Muscle layer of duodenum (tissue), 2 donors: ENCODE measurements around the gene PPP1R14B.

ENCODE experiments used
- H3K27ac ChIP-seq: one replicate; pipeline ENCODE4 v1.7.0; 2013; ENCODE audit warnings: mild to moderate bottlenecking, low read length
- H3K27me3 ChIP-seq: one replicate; pipeline ENCODE4 v1.7.0; 2013; ENCODE audit warnings: low read depth, mild to moderate bottlenecking, control low read depth, low read length
- H3K36me3 ChIP-seq, 2 donors: one replicate each; pipeline ENCODE4 v1.7.0; 2013; ENCODE audit warnings: low read length in 2 of 2, control low read depth in 1 of 2, mild to moderate bottlenecking in 1 of 2; ENCODE audit not compliant: insufficient read depth in 2 of 2, control insufficient read depth in 1 of 2
- H3K4me1 ChIP-seq, 2 donors: one replicate each; pipeline ENCODE4 v1.7.0; 2013; ENCODE audit warnings: low read length in 2 of 2, mild to moderate bottlenecking in 2 of 2, control low read depth in 1 of 2, moderate library complexity in 1 of 2; ENCODE audit not compliant: insufficient read depth in 2 of 2, control insufficient read depth in 1 of 2
- H3K4me3 ChIP-seq, 2 donors: one replicate each; pipeline ENCODE4 v1.7.0; 2013; ENCODE audit warnings: low read length in 2 of 2, low read depth in 1 of 2, mild to moderate bottlenecking in 1 of 2
- H3K9me3 ChIP-seq, 2 donors: one replicate each; pipeline ENCODE4 v1.7.0; 2013; ENCODE audit warnings: low read length in 2 of 2, control low read depth in 1 of 2, mild to moderate bottlenecking in 1 of 2; ENCODE audit not compliant: control insufficient read depth in 1 of 2
- donor health status: healthy.

PPP1R14B gene

DNA sequence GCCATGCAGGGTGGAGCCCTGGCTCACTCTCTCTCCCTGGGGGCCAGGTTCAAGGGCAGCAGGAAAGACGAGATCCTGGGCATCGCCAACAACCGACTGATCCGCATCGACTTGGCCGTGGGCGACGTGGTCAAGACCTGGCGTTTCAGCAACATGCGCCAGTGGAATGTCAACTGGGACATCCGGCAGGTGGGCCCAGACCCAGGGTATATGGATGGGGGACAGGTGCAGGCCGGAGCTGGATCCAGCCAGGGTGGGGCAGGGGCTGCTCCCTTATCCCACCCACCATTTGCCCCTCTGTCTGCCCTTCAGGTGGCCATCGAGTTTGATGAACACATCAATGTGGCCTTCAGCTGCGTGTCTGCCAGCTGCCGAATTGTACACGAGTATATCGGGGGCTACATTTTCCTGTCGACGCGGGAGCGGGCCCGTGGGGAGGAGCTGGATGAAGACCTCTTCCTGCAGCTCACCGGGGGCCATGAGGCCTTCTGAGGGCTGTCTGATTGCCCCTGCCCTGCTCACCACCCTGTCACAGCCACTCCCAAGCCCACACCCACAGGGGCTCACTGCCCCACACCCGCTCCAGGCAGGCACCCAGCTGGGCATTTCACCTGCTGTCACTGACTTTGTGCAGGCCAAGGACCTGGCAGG is 23.6 kb downstream of the PPP1R14B start:
- Histone ChIP-seq H3K27ac (no peak overlapping the region), H3K4me3 (no peak overlapping the region), H3K4me1 (peaks cover 0 to 22% of the 10 kb centered on the region in 2 donors)

DNA sequence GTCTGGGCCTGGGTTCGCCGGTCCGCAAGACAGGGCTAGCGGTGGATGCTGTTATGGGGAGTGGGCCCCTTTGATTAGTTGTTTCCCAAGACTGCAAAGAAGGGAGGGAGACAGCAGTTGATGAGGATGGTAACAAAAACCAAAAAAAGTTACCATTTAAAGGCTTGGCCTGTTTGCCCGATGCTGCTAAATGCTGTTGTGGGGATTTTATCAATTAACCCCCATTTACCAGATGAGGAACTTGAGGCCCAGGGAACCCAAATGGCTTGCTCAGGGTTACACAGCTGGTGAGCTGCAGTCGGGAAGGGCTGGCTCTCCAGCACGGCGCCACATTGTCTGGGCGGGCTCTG is 24.1 kb downstream of the PPP1R14B start:
- H3K27ac ChIP-seq = no peak overlapping the region

More for the DNA sequence above, 23.6 kb downstream of the PPP1R14B start:
- no peaks in the 10 kb centered on the region for H3K9me3 ChIP-seq
- H3K27me3 ChIP-seq = no peaks in the 10 kb centered on the region
- peaks cover 3 to 16% of the 10 kb centered on the region in 2 donors for H3K36me3 ChIP-seq

DNA sequence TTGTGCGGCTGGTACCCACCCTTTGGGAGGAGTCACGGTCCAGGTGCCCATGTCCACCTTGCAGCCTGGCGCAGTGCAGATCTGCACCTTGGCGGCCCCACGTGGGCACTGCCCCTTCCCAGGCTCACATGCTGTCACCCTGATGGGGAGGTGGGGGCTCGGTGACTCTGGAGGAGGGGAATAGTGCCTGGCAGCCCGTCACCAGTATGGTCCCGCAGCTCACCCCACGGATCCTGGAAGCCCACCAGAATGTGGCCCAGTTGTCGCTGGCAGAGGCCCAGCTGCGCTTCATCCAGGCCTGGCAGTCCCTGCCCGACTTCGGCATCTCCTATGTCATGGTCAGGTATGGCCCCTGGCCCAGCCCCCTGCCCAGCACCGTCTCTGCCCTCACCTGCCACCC is 25.9 kb downstream of the PPP1R14B start:
- H3K36me3 ChIP-seq = peaks cover 3 to 16% of the 10 kb centered on the region in 2 donors
- H3K4me1 ChIP-seq = peaks cover 0 to 8% of the 10 kb centered on the region in 2 donors
- H3K9me3 ChIP-seq = no peaks in the 10 kb centered on the region
- no peak overlapping the region for H3K27ac ChIP-seq
- H3K27me3 ChIP-seq = no peaks in the 10 kb centered on the region
- H3K4me3 ChIP-seq = no peak overlapping the region

More for the DNA sequence above, 24.1 kb downstream of the PPP1R14B start:
- Histone ChIP-seq H3K4me1 (peaks cover 0 to 20% of the 10 kb centered on the region in 2 donors), H3K36me3 (peaks cover 3 to 16% of the 10 kb centered on the region in 2 donors), H3K9me3 (no peaks in the 10 kb centered on the region), H3K4me3 (no peak overlapping the region), H3K27me3 (no peaks in the 10 kb centered on the region)

DNA sequence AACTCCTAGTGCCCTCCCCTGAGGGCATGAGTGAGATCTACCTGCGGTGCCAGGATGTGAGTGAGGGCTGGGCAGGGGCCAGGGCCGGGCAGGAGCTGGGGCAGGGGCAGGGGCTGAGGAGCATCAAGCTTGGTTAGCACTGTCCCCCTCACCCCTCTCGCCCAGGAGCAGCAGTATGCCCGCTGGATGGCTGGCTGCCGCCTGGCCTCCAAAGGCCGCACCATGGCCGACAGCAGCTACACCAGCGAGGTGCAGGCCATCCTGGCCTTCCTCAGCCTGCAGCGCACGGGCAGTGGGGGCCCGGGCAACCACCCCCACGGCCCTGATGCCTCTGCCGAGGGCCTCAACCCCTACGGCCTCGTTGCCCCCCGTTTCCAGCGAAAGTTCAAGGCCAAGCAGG is 26.5 kb downstream of the PPP1R14B start:
- Histone ChIP-seq H3K9me3 (no peaks in the 10 kb centered on the region), H3K27ac (no peak overlapping the region), H3K4me3 (no peak overlapping the region), H3K4me1 (peaks cover 0 to 4% of the 10 kb centered on the region in 2 donors), H3K27me3 (no peaks in the 10 kb centered on the region), H3K36me3 (peaks cover 3 to 16% of the 10 kb centered on the region in 2 donors)

DNA sequence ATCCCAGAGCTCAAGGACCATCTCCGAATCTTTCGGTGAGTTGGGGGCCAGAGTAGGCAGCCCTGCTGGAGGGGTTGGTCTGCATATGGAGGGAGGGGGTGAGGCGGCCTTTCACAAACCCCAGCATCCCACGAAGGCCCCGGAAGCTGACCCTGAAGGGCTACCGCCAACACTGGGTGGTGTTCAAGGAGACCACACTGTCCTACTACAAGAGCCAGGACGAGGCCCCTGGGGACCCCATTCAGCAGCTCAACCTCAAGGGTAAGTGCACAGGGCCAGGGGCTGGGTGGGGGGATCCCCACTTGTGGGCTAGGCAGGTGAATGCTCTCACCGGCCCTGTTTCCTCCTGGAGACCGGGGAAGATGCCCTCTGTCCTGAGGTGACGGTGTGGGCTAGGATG is 27.0 kb downstream of the PPP1R14B start:
- Histone ChIP-seq H3K27me3 (no peaks in the 10 kb centered on the region), H3K9me3 (no peaks in the 10 kb centered on the region), H3K4me3 (no peak overlapping the region), H3K36me3 (peaks cover 3 to 16% of the 10 kb centered on the region in 2 donors), H3K27ac (no peak overlapping the region), H3K4me1 (no peaks in the 10 kb centered on the region)

DNA sequence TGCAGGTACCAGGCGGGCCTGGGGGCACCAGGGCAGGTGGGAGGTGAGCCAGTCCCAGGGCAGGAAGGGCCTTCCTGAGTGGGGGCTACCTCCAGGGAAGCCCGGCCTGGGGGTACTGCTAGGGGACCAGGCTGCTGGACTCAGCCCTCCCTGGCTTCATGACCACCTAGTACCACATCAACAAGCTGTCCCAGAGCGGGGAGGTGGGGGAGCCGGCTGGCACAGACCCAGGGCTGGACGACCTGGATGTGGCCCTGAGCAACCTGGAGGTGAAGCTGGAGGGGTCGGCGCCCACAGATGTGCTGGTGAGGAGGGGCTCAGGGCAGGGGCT is 27.4 kb downstream of the PPP1R14B start:
- Histone ChIP-seq H3K9me3 (no peaks in the 10 kb centered on the region), H3K27me3 (no peaks in the 10 kb centered on the region), H3K27ac (no peak overlapping the region), H3K4me3 (no peak overlapping the region), H3K36me3 (peaks cover 3 to 16% of the 10 kb centered on the region in 2 donors), H3K4me1 (no peaks in the 10 kb centered on the region)

DNA sequence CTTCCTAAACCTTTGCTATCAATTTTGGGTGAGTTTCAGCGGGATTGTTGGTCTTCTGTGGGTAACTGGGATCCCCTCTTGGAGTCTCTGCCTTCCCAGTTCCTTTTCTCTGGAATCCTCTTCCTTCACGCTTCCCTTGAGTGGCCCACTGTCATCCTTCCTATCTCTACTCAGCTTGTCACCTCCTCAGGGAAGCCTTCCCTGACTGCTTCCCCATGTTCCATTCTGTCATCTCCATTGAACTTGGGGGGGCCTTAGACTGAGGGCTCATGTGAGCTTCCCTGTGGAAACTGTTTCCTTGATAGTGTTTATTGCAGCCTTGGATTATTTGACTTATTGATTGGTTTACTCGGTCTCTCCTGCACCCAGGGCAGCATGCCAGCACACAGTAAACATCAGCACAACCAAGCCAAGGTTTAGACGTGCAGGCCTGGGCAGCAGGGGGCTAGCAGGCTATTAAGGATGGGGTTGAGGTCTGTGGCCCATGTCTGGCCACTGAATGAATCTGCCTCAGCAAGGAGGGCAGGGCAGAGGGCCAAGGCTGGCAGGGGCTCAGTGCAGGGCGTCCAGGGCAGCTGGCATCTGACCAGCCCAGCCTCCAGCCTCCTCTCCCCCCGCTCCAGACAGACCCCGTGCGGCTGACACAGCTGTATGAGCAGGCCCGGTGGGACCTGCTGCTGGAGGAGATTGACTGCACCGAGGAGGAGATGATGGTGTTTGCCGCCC is 28.0 kb downstream of the PPP1R14B start:
- no peaks in the 10 kb centered on the region for H3K4me1 ChIP-seq
- H3K36me3 ChIP-seq = peaks cover 3 to 16% of the 10 kb centered on the region in 2 donors
- no peak overlapping the region for H3K27ac ChIP-seq
- no peaks in the 10 kb centered on the region for H3K9me3 ChIP-seq
- no peaks in the 10 kb centered on the region for H3K27me3 ChIP-seq
- H3K4me3 ChIP-seq = no peak overlapping the region

DNA sequence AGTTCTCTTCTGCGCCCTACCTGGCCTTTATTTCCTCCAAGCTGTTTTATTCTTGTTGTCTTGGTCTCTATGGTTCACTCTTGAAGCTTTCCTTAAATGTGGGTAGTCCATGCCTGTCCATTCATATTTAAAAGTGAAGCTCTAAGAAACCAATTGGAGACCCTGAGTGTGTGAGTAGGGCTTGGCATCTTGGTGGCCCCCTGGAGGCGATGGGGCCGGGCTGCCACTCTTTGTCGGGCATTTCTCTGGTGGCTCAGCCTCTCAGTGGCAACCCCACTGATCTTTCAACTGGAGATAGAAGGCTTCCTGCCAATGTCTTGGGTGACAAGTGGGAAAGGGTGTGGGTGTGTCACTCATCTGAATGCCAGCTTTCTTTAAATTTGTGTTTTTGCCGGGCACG is 29.9 kb downstream of the PPP1R14B start:
- H3K4me3 ChIP-seq = no peak overlapping the region
- no peak overlapping the region for H3K27ac ChIP-seq
- no peaks in the 10 kb centered on the region for H3K9me3 ChIP-seq
- H3K36me3 ChIP-seq = peaks cover 3 to 16% of the 10 kb centered on the region in 2 donors
- no peaks in the 10 kb centered on the region for H3K27me3 ChIP-seq
- H3K4me1 ChIP-seq = no peaks in the 10 kb centered on the region

DNA sequence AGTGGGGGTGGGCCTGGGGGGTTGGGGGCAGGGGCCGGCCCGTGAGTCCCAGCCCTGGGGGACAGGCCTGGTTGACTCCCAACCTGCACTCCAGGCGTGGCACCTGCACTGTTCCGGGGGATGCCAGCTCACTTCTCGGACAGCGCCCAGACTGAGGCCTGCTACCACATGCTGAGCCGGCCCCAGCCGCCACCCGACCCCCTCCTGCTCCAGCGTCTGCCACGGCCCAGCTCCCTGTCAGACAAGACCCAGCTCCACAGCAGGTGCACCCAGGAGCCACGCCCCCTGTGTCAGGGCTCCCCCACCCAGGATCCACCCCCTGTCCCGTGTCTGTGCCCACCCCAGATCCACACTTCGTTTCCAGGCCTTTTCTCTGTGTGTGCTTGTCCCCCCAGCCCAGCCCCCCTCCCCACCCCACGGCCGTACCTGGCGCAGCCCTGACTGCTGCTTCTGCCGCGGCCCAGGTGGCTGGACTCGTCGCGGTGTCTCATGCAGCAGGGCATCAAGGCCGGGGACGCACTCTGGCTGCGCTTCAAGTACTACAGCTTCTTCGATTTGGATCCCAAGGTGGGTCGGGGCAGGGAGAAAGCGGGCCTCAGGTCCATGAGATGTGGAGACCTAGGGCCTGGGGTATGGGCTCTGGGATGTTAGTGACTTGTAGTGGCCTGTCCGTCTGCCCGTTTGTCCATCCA is 35.4 kb downstream of the PPP1R14B start:
- H3K36me3 ChIP-seq = peaks cover 0 to 8% of the 10 kb centered on the region in 2 donors
- no peaks in the 10 kb centered on the region for H3K27me3 ChIP-seq
- H3K4me3 ChIP-seq = no peak overlapping the region
- H3K4me1 ChIP-seq = peaks cover 0 to 5% of the 10 kb centered on the region in 2 donors
- no peaks in the 10 kb centered on the region for H3K9me3 ChIP-seq
- H3K27ac ChIP-seq = no peak overlapping the region

DNA sequence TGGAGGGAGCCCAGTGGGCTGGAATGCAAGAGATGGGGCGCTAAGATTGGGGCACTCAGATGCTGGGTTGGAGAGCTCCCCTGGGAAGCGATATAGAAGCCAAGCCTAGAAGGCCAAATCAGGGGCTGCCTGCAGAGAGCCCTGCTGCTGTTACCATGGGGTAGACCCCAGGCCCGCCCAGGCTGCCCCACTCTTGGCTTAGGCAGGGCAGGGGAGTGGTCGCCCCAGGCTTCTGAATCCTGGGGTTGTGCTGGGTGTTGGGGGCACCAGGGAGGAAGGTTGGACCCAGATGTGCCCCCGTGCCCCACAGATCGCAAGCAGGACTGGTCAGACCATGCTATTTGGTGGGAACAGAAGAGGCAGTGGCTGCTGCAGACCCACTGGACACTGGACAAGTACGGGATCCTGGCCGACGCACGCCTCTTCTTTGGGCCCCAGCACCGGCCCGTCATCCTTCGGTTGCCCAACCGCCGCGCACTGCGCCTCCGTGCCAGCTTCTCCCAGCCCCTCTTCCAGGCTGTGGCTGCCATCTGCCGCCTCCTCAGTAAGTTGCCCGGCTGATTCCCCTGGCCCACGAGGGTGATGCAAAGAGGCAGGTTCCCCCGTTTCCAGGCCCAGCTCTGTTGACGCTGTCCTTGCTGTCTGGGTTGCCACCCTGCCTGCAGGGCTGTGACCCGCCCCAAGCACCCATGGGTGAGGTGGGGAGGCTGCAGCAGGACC is 36.3 kb downstream of the PPP1R14B start:
- Histone ChIP-seq H3K27me3 (no peaks in the 10 kb centered on the region), H3K36me3 (peaks cover 0 to 15% of the 10 kb centered on the region in 2 donors), H3K4me1 (peaks cover 0 to 5% of the 10 kb centered on the region in 2 donors), H3K27ac (no peak overlapping the region), H3K9me3 (no peaks in the 10 kb centered on the region), H3K4me3 (no peak overlapping the region)

DNA sequence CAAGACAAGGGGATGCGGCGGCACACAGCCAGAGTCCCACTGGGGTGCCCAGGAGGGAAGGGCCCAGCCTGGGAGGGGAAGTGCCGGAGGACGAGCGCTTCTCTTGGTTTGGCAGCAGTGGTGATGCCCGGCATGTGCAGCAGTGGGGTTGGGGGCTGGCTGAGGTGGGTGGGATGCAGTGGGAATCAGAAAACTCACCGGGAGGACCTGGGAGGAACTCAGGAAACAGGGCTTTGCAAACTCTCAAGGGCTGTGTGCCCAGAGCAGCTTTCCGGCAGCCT is 37.2 kb downstream of the PPP1R14B start:
- H3K9me3 ChIP-seq = no peaks in the 10 kb centered on the region
- no peak overlapping the region for H3K4me3 ChIP-seq
- no peaks in the 10 kb centered on the region for H3K27me3 ChIP-seq
- H3K27ac ChIP-seq = no peak overlapping the region
- peaks cover 0 to 17% of the 10 kb centered on the region in 2 donors for H3K36me3 ChIP-seq
- peaks cover 0 to 9% of the 10 kb centered on the region in 2 donors for H3K4me1 ChIP-seq
